IPS-18c (cell line): ENCODE measurements around the gene EARS2.
"Not testable (repeated sequence)": the region's sequence is repeated elsewhere in the genome, so short reads cannot be mapped to it uniquely, and the experiment has no call there.

Source experiments
- H3K4me3 ChIP-seq: 2 replicates; pipeline ENCODE4 v1.7.0; 2013; ENCODE audit warnings: low read depth, mild to moderate bottlenecking, low read length, moderate library complexity; ENCODE audit not compliant: insufficient read depth
- H3K9me3 ChIP-seq: one replicate; pipeline ENCODE4 v1.6.1; 2013; ENCODE audit warnings: mild to moderate bottlenecking, low read length, moderate library complexity; ENCODE audit not compliant: control insufficient read depth, insufficient read depth

EARS2 gene

GRCh38 chr16:23516366-23517137 lies 40.6 kb downstream of the EARS2 start:
- H3K4me3 ChIP-seq = no peak overlapping the region
- H3K9me3 ChIP-seq = no peaks in the 10 kb centered on the region

GRCh38 chr16:23515881-23516280 lies 41.3 kb downstream of the EARS2 start:
- no peaks in the 10 kb centered on the region for H3K9me3 ChIP-seq
- H3K4me3 ChIP-seq = no peak overlapping the region

GRCh38 chr16:23514381-23515152 lies 42.6 kb downstream of the EARS2 start:
- H3K4me3 ChIP-seq = no peak overlapping the region
- H3K9me3 ChIP-seq = no peaks in the 10 kb centered on the region

- H3K9me3 ChIP-seq = no peaks in the 10 kb centered on the region
- H3K4me3 ChIP-seq = no peak overlapping the region
Measured at GRCh38 chr16:23512168-23512695, 44.9 kb downstream of the EARS2 start.

- H3K9me3 ChIP-seq = no peaks in the 10 kb centered on the region
- no peak overlapping the region for H3K4me3 ChIP-seq
Measured at GRCh38 chr16:23511731-23512130, 45.4 kb downstream of the EARS2 start.

- H3K9me3 ChIP-seq = not testable (repeated sequence)
- H3K4me3 ChIP-seq = peak overlapping the region; percentile 87; the same call in 1 of the 2 replicates
Measured at GRCh38 chr16:23510915-23511270, 46.3 kb downstream of the EARS2 start.

- H3K4me3 ChIP-seq = peak within 1 kb of the TSS; percentile 87
Measured at GRCh38 chr16:23510164-23510914, 46.8 kb downstream of the EARS2 start, which contains the start of gene GGA2. Gene GGA2 (minus strand): TSS chr16:23510494. CDS start chr16:23510411, 83 bp downstream.

GRCh38 chr16:23509782-23510163 lies 47.4 kb downstream of the EARS2 start:
- Histone ChIP-seq H3K4me3 (peak overlapping the region; percentile 87), H3K9me3 (no peaks in the 10 kb centered on the region)

More at GRCh38 chr16:23510164-23510914, 46.8 kb downstream of the EARS2 start, which contains the start of gene GGA2:
- H3K9me3 ChIP-seq = no peaks in the 10 kb centered on the region

- peak overlapping the region; percentile 87 for H3K4me3 ChIP-seq
- no peaks in the 10 kb centered on the region for H3K9me3 ChIP-seq
Measured at GRCh38 chr16:23509441-23509754, 47.8 kb downstream of the EARS2 start.

GRCh38 chr16:23508589-23509440 lies 48.3 kb downstream of the EARS2 start:
- Histone ChIP-seq H3K9me3 (no peaks in the 10 kb centered on the region), H3K4me3 (peak overlapping the region; percentile 87)

GRCh38 chr16:23506606-23506994 lies 50.5 kb downstream of the EARS2 start:
- Histone ChIP-seq H3K4me3 (0 out of 2 replicates have a peak overlapping the region, but pooled peaks have one; percentile 2), H3K9me3 (no peaks in the 10 kb centered on the region)

- 0 out of 2 replicates have a peak overlapping the region, but pooled peaks have one; percentile 2 for H3K4me3 ChIP-seq
Measured at GRCh38 chr16:23505671-23506605, 51.2 kb downstream of the EARS2 start.

GRCh38 chr16:23505180-23505665 lies 51.9 kb downstream of the EARS2 start:
- no peak overlapping the region for H3K4me3 ChIP-seq

More at GRCh38 chr16:23505671-23506605, 51.2 kb downstream of the EARS2 start:
- H3K9me3 ChIP-seq = no peaks in the 10 kb centered on the region

GRCh38 chr16:23504453-23505179 lies 52.5 kb downstream of the EARS2 start:
- Histone ChIP-seq H3K4me3 (no peak overlapping the region), H3K9me3 (no peaks in the 10 kb centered on the region)

More at GRCh38 chr16:23505180-23505665, 51.9 kb downstream of the EARS2 start:
- H3K9me3 ChIP-seq = no peaks in the 10 kb centered on the region

GRCh38 chr16:23504076-23504452 lies 53.1 kb downstream of the EARS2 start:
- H3K4me3 ChIP-seq = no peak overlapping the region

More at GRCh38 chr16:23504076-23504452, 53.1 kb downstream of the EARS2 start:
- no peaks in the 10 kb centered on the region for H3K9me3 ChIP-seq
